Right renal pelvis (tissue), 4 donors: ENCODE results near the gene GYPC. TPM values are rescaled to one million over a fixed set of nuclear protein-coding genes. Genes with fewer than 3 reads are reported as not detected.
"Not testable (repeated sequence)": the region's sequence is repeated elsewhere in the genome, so short reads cannot be mapped to it uniquely, and the experiment has no call there.

ENCODE experiments used
- DNase-seq, 4 donors: peaks; one replicate each; pipeline ENCODE4 v3.0.0-alpha.2; 2013; ENCODE audit warnings: low read depth in 4 of 4, low spot score in 3 of 4, missing footprints in 1 of 4
- polyA plus RNA-seq, 4 donors: library from polyadenylated mRNA; unstranded; fragments of 120-200 nt; gene quantifications; one replicate each; pipeline ENCODE4 v1.2.1, GENCODE V29; 2013; ENCODE audit not compliant: insufficient read length in 4 of 4

GYPC gene
- polyA plus RNA-seq, 4 donors: 54.9 to 63.7 (median 57.4) TPM

GRCh38 chr2:126664639-126665038, 8.7 kb downstream of the GYPC start:
- no peak for DNase-seq

- no peak for DNase-seq
Measured at GRCh38 chr2:126665483-126665882, 9.5 kb downstream of the GYPC start.

- DNase-seq: no peak
Measured at GRCh38 chr2:126668254-126668653, 12.3 kb downstream of the GYPC start.

GRCh38 chr2:126669772-126670171, 13.8 kb downstream of the GYPC start:
- no peak for DNase-seq

- DNase-seq: no peak
Measured at GRCh38 chr2:126671488-126671887, 15.5 kb downstream of the GYPC start.

- no peak for DNase-seq
Measured at GRCh38 chr2:126672980-126673605, 17.1 kb downstream of the GYPC start.

GRCh38 chr2:126674075-126674744, 18.3 kb downstream of the GYPC start:
- no peak for DNase-seq

GRCh38 chr2:126675637-126676036, 19.7 kb downstream of the GYPC start:
- no peak for DNase-seq

GRCh38 chr2:126676221-126677175, 20.5 kb downstream of the GYPC start:
- no peak for DNase-seq

GRCh38 chr2:126677176-126677538, 21.2 kb downstream of the GYPC start:
- no peak for DNase-seq

- DNase-seq: no peak
Measured at GRCh38 chr2:126678269-126679065, 22.5 kb downstream of the GYPC start.

- DNase-seq: no peak
Measured at GRCh38 chr2:126679094-126679713, 23.2 kb downstream of the GYPC start.

- DNase-seq: no peak
Measured at GRCh38 chr2:126681505-126681904, 25.5 kb downstream of the GYPC start.

- no peak for DNase-seq
Measured at GRCh38 chr2:126685629-126686028, 29.7 kb downstream of the GYPC start.

- no peak for DNase-seq
Measured at GRCh38 chr2:126686286-126686685, 30.3 kb downstream of the GYPC start.

- no peak for DNase-seq
Measured at GRCh38 chr2:126686841-126687485, 31.0 kb downstream of the GYPC start.

GRCh38 chr2:126687503-126687902, 31.5 kb downstream of the GYPC start:
- no peak for DNase-seq

- not testable (repeated sequence) for DNase-seq
Measured at GRCh38 chr2:126688594-126688993, 32.6 kb downstream of the GYPC start.

GRCh38 chr2:126692241-126692640, 36.3 kb downstream of the GYPC start:
- not testable (repeated sequence) for DNase-seq
